SU-DHL-6 (cell line): ENCODE data around the gene NIM1K.

ENCODE experiments used
- H2AFZ ChIP-seq: fragments of 200-600 bp; sonication (generic); 2 replicates; pipeline ENCODE4 v1.6.1; 2014; ENCODE audit warnings: low read depth, mild to moderate bottlenecking, moderate library complexity, mixed read lengths, antibody characterized with exemption, low read length; ENCODE audit not compliant: severe bottlenecking
- H3F3A ChIP-seq: fragments of 200-600 bp; shearing (Covaris generic); 2 replicates; pipeline ENCODE4 v1.6.0; 2016; ENCODE audit warnings: antibody characterized with exemption, mild to moderate bottlenecking; ENCODE audit not compliant: insufficient read depth
- H3K27ac ChIP-seq: fragments of 200-600 bp; sonication (generic); 2 replicates; pipeline ENCODE4 v1.5.1; 2016; ENCODE audit warnings: low read depth, mild to moderate bottlenecking, low read length, moderate library complexity, mixed read lengths
- H3K27me3 ChIP-seq: fragments of 200-600 bp; sonication (generic), shearing (Covaris generic); 2 replicates; pipeline ENCODE4 v1.6.0; 2014; ENCODE audit warnings: mild to moderate bottlenecking, low read length
- H3K36me3 ChIP-seq: fragments of 200-600 bp; sonication (generic); 2 replicates; pipeline ENCODE4 v1.6.1; 2014; ENCODE audit warnings: mild to moderate bottlenecking, low read length, mixed read lengths
- H3K4me2 ChIP-seq: fragments of 300-600, 200-600 bp; shearing (Covaris generic), sonication (generic); 2 replicates; pipeline ENCODE4 v1.6.0; 2014; ENCODE audit warnings: low read length, low read depth, mild to moderate bottlenecking; ENCODE audit not compliant: poor library complexity, severe bottlenecking
- H3K4me3 ChIP-seq: fragments of 200-600 bp; sonication (generic); 2 replicates; pipeline ENCODE4 v1.5.1; 2014; ENCODE audit warnings: antibody characterized with exemption, low read length, mild to moderate bottlenecking, mixed read lengths; ENCODE audit not compliant: insufficient read depth, poor library complexity, severe bottlenecking
- H3K79me2 ChIP-seq: fragments of 200-600 bp; sonication (generic); 2 replicates; pipeline ENCODE4 v1.6.1; 2014; ENCODE audit warnings: mild to moderate bottlenecking, low read length, moderate library complexity; ENCODE audit not compliant: insufficient read depth
- H3K9ac ChIP-seq: fragments of 200-600 bp; sonication (generic); 2 replicates; pipeline ENCODE4 v1.7.0; 2014; ENCODE audit warnings: mild to moderate bottlenecking, low read length
- H3K9me2 ChIP-seq: fragments of 200-600 bp; sonication (generic); replicated peaks from 2 replicates; pipeline ENCODE4 v1.6.1; 2014; ENCODE audit warnings: low read length; ENCODE audit not compliant: insufficient read depth
- H3K9me3 ChIP-seq: fragments of 200-600 bp; sonication (generic); 2 replicates; pipeline ENCODE4 v1.6.1; 2014; ENCODE audit warnings: low read length, mixed read lengths; ENCODE audit not compliant: insufficient read depth
- H4K20me1 ChIP-seq: fragments of 200-600 bp; sonication (generic); 2 replicates; pipeline ENCODE4 v1.6.1; 2014; ENCODE audit warnings: low read depth, mild to moderate bottlenecking, antibody characterized with exemption, low read length, moderate library complexity, mixed read lengths
- CTCF ChIP-seq: fragments of 200-600 bp; sonication (generic); IDR thresholded peaks from one replicate; pipeline ENCODE4 v1.5.1; 2017; ENCODE audit warnings: antibody characterized with exemption, mild to moderate bottlenecking, low read length, moderate library complexity; ENCODE audit not compliant: insufficient read depth, poor library complexity, severe bottlenecking
- EZH2phosphoT487 ChIP-seq: fragments of 200-600 bp; sonication (generic), shearing (Covaris generic); conservative IDR thresholded peaks from 2 replicates; pipeline ENCODE4 v1.6.1; 2018; ENCODE audit warnings: mild to moderate bottlenecking, antibody characterized with exemption, low read length, moderate library complexity, mixed read lengths

Gene NIM1K

GRCh38 chr5:43275391-43275790, 83.4 kb downstream of the NIM1K start:
- TF ChIP-seq EZH2phosphoT487 (no peak), CTCF (no peak)
- Histone ChIP-seq H3K9me3 (no peaks in the 10 kb centered on the region), H4K20me1 (no peaks in the 10 kb centered on the region), H3F3A (no peaks in the 10 kb centered on the region), H2AFZ (no peak overlapping the region), H3K9ac (no peak overlapping the region), H3K36me3 (no peaks in the 10 kb centered on the region), H3K27ac (no peak overlapping the region), H3K79me2 (no peaks in the 10 kb centered on the region), H3K9me2 (no peaks in the 10 kb centered on the region), H3K4me3 (no peak overlapping the region), H3K4me2 (no peak overlapping the region), H3K27me3 (no peaks in the 10 kb centered on the region)

GRCh38 chr5:43279548-43280274, 87.7 kb downstream of the NIM1K start:
- Histone ChIP-seq H3K4me2 (no peak overlapping the region), H2AFZ (no peak overlapping the region), H3K9me2 (no peaks in the 10 kb centered on the region), H3K9ac (no peak overlapping the region), H3K36me3 (no peaks in the 10 kb centered on the region), H3K9me3 (no peaks in the 10 kb centered on the region), H3F3A (peaks cover 6% of the 10 kb centered on the region; the same call in 1 of the 2 replicates), H3K27ac (no peak overlapping the region), H3K79me2 (no peaks in the 10 kb centered on the region), H4K20me1 (no peaks in the 10 kb centered on the region), H3K4me3 (no peak overlapping the region), H3K27me3 (no peaks in the 10 kb centered on the region)
- TF ChIP-seq EZH2phosphoT487 (no peak), CTCF (no peak)

GRCh38 chr5:43281840-43282658, 90.0 kb downstream of the NIM1K start:
- Histone ChIP-seq H2AFZ (no peak overlapping the region), H3K4me2 (no peak overlapping the region), H3K79me2 (no peaks in the 10 kb centered on the region), H3K9me3 (no peaks in the 10 kb centered on the region), H3K27ac (no peak overlapping the region), H3K36me3 (no peaks in the 10 kb centered on the region), H3K4me3 (no peak overlapping the region), H3K9me2 (no peaks in the 10 kb centered on the region), H3K27me3 (no peaks in the 10 kb centered on the region), H3F3A (peaks cover 13% of the 10 kb centered on the region; the same call in 1 of the 2 replicates), H3K9ac (no peak overlapping the region), H4K20me1 (no peaks in the 10 kb centered on the region)
- TF ChIP-seq EZH2phosphoT487 (no peak), CTCF (no peak)
